Ammon's horn (tissue), 1 donor: Measurements from ENCODE around the gene STAM2.
"Not testable (repeated sequence)": the region's sequence is repeated elsewhere in the genome, so short reads cannot be mapped to it uniquely, and the experiment has no call there.

Experiments
- DNase-seq: peaks from one replicate; pipeline ENCODE4 v3.0.0-alpha.2; 2016; ENCODE audit warnings: low spot score

STAM2 gene

DNA sequence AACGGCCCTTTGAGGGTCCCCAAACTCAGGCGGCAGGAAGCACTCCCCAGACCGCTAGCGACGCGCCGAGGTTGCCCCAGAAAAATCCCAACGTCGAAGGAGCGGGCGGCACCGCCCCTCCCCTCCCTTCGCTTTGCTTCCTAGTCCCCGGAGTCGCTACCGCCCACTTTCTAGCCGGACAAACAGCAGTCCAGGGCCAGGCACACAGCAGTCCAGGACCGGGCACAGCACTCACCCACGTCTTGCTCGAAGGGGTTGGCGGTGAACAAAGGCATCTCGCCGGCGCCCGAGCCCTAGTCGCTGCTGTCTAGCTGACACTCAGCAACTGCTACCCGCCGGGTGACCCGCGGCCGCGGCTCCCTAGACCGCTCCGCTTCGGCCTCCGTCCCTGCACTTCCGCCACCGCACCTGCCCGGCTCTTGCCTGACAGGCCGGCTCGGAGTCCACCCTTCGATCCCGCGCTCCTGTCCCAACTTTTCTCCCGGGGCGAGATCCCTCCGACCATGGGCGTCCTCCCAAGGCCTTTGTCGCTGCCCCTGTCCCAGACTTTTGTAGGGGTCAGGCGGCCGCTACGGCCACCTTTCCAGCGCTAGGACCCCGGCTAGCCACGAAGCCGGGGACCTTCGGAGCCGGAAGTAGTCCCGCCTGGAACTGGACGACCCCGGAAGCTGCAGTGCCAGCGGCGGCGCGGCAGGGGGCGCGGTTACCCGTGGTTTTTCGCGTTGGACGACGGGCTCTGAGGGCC, at the start of gene STAM2:
Gene STAM2 (minus strand): TSS at position 396 of the 745 bp plus-strand sequence. CDS start 121 bp downstream, at position 275.
- DNase-seq, result peak; percentile 93

- DNase-seq, result peak; percentile 27
These were observed 48.4 kb upstream of the STAM2 start for GRCh38 chr2:152223977-152224376.

DNA sequence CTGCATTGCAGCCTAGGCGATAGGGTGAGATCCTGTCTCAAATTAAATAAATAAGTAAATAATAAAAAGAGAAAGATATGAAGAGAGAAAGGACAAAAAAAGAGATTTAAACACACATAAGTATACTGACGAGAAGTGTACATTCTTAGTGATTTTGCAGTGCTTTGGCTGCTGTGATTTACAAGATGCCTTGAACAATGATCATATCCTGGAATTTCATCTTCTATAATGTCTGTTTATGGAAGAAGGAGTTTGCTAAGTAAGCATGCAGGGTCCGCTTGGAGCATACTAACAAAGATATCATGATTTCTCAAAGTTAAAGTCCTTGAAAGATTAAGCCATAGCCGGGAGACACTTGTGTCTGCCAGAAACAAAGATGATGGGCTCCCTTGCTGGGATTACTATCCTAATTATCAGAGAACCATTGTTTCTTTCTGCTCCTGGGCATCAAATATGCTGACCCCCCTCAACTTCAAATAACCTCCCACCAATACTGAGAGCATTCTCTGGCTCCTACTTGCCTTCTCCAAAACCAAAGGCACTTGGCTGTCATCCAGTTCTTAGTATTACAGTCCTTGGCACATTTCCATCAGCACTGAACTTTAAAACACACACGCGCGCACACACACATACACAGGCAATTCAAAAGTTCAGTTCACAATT, 47.5 kb upstream of the STAM2 start:
- DNase-seq, result peak; percentile 70

GRCh38 chr2:152221839-152222238, 46.3 kb upstream of the STAM2 start:
- DNase-seq, result peak; percentile 44

GRCh38 chr2:152219077-152219828, 43.7 kb upstream of the STAM2 start:
- no peak for DNase-seq

GRCh38 chr2:152201466-152201830, 25.9 kb upstream of the STAM2 start:
- no peak for DNase-seq

DNA sequence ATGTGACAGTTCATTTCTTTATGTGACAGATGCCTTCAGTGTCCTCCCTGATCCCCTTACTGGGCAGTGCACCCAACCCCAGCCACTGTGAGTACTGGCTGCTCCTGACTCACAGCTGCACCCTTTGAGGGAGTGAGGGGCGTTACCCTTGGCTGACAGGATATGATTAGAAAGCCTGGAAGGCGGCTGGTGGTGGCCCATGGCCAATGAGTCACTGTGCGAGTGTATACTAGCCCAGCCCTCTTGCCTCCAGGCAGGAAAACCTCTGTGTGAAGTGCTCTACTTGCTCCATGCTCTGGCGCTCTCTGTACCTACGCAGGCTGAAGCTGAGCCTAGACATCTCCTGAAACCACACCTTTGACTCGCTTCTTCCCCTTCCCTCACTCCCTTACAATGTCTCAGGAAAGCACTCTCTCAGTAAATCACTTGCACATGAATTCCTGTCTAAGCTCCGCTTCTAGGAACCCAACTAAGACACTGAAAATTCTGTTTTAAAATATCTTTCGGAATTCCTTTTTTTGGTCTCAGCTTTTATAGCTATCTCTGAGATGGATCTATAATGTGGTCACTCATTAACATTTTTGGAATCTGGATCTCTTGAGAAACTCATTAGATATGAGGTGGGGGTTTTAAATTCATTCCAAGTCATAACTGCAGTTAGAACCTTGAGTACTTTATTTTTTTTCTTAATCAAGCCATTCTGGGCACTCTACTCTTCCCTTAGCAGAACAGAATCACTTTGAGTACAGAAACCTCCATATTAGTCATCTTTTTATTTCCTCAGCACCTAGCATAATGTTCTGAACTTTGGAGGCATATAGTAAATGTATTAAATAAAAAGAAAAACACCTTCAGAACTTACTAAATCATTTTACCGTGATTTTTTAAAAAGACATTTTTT, 25.3 kb upstream of the STAM2 start:
- DNase-seq, result peak; percentile 21

DNA sequence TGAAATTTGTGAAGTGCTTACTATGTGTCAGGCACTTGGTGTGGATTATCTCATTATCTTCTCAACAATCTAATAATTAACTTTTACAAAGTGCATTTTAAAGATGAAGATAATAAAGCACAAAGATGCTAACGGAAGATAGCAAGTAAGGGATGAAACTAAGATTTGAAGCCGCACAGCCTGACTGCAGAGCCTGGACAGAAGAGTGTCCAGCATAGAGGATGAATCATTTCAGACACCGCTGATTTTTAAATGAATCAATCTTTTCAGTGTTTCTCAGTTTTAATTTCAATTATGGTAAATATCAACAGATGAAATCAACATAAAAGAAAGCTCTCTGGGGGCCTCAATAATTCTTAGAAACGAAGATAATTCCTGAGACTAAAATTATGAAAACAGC, 24.5 kb upstream of the STAM2 start:
- no peak for DNase-seq

- no peak for DNase-seq
These were observed 22.9 kb upstream of the STAM2 start for GRCh38 chr2:152198499-152198898.

DNA sequence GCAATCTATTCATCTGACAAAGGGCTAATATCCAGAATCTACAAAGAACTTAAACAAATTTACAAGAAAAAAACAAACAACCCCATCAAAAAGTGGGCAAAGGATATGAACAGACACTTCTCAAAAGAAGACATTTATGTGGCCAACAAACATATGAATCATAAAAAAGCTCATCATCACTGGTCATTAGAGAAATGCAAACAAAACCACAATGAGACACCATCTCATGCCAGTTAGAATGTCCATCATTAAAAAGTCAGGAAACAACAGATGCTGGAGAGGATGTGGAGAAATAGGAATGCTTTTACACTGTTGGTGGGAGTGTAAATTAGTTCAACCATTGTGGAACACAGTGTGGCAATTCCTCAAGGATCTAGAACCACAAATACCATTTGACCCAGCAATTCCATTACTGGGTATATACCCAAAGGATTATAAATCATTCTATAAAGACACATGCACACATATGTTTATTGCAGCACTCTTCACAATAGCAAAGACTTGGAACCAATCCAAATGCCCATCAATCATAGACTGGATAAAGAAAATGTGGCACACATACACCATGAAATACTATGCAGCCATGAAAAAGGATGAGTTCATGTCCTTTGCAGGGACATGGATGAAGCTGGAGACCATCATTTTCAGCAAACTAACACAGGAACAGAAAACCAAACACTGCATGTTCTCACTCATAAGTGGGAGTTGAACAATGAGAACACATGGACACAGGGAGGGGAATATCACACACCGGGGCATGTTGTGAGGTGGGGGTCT, 22.1 kb upstream of the STAM2 start:
- not testable (repeated sequence) for DNase-seq

GRCh38 chr2:152189622-152190495, 14.3 kb upstream of the STAM2 start:
- DNase-seq, result peak; percentile 86

- DNase-seq, result not testable (repeated sequence)
These were observed 11.2 kb upstream of the STAM2 start for GRCh38 chr2:152186808-152187207.

GRCh38 chr2:152186262-152186661, 10.7 kb upstream of the STAM2 start:
- DNase-seq, result no peak

DNA sequence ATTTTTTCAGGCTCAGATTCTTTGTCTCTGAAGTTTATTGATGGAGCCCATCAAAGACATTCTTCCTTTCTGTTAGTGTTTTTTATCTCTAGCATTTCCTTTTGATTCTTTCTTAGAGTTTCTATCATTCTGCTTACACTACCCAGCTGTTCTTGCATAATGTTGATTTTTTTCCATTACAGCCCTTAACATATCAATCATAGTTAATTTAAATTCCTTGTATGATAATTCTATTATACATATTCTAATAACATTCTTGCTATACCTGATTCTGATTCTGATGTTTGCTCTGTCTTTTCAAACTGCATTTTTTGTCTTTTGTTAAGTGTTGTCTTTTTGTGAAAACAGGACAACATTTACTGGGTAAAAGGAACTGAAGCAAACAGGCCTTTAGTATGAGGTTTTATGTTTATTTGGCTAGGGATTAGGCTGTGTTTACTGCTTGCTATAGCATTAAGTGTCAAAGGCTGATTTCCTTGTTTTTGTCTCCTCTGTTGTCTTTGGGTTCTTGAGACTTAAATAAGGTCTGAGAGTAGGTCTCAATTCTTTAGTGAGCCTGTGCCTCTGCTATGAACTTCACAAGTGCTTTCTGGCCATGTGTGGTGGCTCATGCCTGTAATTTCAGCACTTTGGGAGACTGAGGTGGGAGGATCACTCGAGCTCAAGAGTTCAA, 8.0 kb upstream of the STAM2 start:
- DNase-seq, result no peak

GRCh38 chr2:152177667-152178066, 2.1 kb upstream of the STAM2 start:
- not testable (repeated sequence) for DNase-seq

GRCh38 chr2:152176113-152176714, 651 bp upstream of the STAM2 start:
- DNase-seq, result no peak

- no peak for DNase-seq
These were observed 573 bp downstream of the STAM2 start for GRCh38 chr2:152175012-152175367.

DNA sequence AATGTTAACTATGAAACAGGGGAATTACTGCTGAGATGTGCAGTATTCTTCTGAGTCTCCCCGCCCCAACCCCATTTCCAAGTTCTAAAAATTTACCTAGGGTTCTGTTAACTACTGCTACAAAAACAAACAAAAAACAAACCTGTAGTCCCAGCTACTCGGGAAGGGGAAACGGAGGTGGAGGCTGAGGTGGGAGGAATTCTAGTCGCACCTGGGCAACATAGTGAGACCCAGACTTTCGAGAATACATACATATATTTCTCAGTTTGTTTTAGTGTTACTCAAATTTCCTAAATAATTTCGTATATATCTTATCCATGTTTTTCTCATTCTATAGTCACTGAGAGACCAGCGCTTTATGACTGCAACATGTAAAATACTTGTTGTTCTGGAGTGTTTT, 989 bp downstream of the STAM2 start:
- no peak for DNase-seq

DNA sequence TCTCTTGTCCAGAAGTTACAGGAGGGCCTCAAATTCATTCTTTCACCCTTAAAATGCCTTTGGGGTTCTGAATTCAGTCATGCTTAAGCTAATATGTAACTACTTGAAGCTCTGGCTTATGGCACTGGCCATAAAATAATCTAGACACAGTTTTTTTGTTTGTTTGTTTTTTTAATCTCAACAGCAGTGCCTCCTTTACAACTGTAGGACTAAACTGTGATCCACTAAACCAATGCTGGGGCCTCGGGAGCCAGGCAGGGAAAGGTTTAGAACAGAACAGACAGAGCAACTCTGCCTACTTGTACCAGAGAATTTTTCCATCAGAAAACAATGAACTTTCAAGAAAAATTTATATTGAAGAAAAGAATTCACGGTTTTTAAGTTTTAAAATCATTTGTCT, 1.7 kb downstream of the STAM2 start:
- no peak for DNase-seq
